NCI-H345 (cell line): Measurements from ENCODE around the gene AACS.

Experiments
- DNase-seq: peaks from one replicate; lab custom pipeline; 2025; lab: John Stamatoyannopoulos, UW

The AACS gene

DNA sequence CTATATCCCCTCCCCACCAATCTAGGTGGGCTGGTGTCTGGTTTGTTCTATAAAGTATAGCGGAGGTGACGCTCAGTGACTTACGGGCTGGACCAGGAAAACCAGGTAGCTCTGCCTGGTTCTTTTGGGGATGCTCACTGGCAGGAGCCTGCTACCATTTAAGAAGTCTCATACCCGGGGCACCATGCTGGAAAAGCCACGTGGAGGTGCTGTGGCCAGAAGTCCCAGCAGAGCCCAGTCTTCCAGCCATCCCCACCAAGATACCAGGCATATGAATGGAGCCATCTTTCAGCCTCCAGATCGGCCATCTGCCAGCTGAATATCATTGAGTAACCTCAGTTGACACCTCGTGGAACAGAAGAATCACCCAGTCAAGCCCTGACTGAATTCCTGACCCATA lies 87.2 kb downstream of the AACS start:
- no peak for DNase-seq

DNA sequence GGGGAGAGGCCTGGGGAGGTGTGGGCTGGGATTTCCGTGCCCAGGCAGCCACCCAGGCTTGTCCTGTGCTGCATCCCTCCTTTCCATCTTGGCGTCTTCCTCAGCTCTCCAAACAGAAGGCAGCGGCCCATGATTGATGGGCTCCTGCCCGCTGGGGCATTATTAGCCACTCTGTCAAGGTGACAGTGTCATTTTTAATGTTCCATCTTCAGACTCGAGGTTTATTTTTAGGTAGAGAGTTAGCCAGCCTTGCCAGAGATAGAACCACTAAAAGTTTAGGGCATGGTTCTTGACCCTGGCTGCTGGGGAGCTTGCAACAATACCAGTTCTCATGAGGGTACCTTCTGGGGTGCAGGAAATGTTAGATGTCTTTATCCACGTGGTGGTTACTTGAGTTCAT lies 90.1 kb downstream of the AACS start:
- DNase-seq = no peak

DNA sequence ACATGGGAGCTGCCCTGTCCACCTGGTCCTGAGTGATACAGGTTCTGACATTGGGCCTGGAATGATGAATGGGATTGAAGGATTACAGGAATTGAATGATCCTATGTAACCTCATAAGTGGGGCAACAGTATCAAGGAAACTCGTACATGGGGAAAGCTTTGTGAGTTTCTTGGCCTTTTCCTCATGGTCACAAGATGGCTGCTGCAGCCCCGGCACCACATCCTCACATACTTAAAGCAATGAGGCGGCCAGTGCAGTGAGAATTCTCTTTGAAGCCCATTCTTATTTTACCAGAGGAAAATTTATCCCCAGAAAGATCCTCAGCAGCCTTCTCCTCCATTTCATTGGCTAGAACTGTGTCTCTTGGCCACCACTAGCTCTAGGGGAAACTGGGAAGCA lies 91.9 kb downstream of the AACS start:
- DNase-seq = no peak

DNA sequence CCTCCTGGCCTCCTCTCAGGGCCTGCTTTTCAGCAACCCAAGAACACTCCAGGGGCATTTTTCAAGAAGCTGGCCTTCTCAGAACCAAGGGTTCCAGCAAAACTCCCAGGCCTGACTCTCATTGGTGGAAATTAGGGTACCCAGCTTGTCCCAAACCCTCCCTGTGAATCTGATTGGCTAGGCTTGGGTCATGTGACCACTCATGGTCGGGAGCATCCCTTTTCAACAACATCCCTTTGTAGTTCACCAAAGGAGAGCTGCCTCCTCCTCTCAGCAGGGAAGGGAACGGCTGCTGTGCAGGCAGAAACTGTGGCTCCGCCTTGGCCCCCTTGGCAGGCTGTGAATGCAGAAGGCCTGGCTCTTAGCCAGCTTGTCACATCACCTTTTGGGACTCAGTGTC lies 94.5 kb downstream of the AACS start:
- DNase-seq = peak; percentile 36

DNA sequence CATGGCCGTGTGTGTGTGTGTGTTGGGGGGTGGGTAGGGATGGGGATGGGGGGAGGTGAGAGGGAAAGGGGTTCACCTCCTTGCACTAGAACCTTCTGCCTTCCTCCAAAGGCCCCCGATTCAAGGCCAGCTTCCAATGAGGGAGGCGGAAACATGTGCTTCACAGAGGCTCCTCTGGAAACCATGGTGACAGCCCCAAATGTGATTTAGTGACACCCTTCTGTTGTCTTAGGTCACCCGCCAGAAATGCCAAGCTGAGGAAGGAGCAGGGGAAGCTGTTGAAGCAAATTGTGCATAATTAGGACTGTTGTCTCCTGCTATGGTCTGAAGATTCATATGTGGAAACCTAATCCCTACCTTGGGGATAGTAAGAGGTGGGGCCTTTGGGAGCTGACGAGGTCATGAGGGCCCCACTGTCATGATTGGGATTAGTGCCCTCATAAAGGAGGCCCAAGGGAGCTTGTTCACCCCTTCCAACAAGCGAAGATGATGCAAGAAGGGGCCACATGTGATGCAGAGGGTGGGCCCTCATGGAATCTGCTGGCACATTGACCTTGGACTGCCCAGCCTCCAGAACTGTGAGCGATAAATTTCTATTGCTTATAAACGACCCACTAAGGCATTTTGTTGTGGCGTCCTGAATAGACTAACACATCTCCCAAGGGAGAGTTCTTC lies 95.2 kb downstream of the AACS start:
- DNase-seq = no peak

DNA sequence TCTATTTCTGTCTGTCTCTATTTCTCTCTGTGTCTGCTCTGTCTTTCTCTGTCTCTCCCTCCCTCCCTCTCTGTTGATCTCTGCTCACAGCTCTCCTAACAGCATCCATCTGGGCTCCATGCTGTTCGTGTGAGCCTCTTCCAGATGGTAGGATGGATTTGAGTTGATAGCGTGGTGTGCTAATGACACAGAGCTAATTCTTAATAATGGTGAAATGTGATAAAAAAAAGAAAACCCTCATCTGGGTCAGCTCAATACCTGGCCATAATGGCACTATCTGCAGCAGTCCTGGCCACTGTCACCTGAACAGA lies 96.4 kb downstream of the AACS start:
- no peak for DNase-seq

DNA sequence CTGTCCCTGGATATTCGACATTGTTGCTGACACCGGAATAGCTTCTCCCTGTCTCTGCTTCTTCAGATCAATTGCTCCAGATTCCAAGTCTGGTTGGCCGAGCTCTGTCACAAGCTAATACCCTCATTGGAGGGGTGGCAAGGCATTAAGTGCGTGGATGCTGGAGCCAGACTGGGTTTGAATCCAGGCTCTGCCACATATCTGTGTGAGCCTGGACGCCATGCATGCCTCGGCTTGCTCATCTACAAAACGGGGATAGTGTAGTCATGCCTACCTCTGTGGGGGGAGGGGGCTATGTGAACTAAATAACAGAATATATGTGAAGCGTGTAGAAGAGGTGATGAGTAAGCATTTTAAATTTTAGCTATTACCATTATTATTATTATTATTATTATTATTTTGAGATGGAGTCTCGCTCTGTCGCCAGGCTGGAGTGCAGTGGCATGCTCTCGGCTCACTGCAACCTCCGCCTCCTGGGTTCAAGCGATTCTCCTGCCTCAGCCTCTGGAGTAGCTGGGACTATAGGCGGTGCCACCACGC lies 97.3 kb downstream of the AACS start:
- DNase-seq = no peak

DNA sequence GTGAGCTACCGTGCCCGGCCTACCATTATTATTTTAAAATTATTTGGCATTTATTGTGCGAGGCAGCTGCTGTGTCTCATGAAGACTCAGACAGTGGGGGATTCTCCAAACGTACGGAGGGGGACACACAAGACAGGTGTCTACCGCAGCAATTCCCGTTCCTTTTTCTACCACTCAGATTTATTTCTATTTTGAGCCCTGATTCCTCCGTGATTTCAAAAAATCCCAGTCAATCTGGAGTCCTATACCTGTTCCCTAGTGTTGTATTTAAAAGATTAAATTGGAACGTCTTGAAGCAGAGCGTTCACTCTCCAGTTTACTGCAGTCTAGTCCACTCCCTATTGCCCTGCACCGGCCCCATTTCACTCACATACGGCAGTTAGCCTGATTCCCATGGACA lies 97.9 kb downstream of the AACS start:
- no peak for DNase-seq

DNA sequence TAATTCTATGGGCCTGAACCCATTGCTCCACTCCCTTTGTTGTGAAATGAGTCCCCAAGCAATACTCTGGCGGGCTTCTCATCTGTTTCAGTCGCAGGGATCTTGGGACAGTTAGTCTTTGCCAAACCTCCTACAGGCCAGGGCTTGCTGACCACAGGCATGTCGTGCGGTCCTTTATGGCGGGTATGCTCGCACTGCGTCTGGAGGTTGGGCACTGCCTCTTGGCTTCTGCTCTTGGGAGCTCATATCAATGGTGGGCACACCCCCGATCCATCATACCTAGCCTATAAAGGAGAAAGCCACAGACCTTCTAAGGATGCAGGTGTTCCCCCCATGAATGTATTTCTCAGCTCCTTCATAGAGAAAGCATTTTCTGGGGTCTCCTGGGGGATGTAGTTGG lies 99.3 kb downstream of the AACS start:
- no peak for DNase-seq

DNA sequence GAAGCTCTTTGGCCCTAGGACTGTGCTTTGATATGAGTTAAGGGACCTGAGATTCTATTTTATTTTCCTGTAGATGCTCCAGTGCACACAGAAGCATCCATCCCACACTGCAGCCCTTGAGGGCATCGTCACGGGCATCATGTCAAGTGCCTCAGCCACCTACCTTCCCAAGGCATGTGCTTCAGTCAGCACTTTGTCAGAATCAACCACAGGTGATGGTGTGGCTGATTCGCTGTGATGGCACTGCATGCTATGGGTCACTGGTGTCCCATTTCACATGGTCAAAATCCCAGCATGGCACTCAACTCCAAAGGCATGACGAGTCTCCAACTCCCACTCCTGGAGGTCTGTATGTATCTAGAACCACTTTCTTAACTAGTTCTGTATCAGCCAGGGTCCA lies 100.8 kb downstream of the AACS start:
- no peak for DNase-seq

DNA sequence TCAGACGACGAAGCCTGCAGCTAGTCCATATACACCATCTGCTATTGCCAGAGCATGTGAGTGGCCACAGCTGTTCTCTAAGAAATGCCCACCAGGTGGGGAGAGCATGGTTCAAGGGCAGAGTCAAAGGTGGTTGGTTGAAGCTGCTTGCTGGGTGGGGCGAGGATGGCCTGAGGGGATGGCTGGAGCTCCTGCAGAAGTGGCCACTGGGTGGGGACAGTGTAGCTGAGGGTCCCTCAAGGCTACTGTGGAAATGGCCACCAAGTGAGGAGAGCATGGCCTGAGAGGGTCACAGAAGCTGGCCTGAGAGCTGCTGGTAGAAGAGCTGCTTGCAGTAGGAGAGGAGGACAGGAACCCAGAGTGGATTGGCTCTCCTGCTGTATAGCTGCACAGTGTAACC lies 102.4 kb downstream of the AACS start:
- no peak for DNase-seq

DNA sequence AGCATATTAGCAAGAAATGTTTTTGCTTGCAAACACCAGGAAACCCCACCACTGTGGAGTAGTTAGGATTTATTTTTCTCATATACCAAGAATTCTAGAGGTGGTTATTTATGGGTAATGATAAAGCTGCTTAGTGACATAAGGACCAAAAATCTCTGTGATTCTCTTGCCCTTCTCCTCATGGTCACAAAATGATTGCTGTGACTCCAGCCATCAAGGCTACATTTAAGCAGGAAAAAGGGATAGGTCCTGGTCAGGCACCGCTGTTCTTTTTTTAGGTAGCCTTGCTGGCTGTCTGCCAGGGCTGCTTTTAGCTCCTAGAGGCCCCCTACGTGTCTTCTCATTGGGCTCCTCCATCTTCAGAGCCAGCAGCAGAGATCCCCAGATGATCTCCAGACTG lies 104.2 kb downstream of the AACS start:
- DNase-seq = no peak

DNA sequence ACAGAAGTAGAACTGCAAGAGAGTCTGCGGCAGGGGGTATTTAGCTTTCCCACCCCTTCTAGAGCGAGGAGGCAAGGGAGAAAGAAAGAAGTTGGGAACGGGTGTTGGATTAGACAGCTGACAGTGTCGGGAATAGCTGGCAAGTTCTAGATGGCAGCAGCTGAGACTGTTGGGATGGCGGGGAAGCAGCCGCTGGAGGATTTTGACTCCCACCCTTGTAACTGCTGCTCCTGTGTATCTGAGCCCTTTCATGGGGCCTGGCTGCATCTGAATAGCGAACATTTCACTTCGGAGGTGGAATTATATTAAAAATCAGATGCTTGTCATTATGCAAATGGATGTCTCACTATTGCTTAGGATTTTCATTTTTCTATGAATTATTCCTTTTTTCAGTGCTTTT lies 104.6 kb downstream of the AACS start:
- DNase-seq = no peak

DNA sequence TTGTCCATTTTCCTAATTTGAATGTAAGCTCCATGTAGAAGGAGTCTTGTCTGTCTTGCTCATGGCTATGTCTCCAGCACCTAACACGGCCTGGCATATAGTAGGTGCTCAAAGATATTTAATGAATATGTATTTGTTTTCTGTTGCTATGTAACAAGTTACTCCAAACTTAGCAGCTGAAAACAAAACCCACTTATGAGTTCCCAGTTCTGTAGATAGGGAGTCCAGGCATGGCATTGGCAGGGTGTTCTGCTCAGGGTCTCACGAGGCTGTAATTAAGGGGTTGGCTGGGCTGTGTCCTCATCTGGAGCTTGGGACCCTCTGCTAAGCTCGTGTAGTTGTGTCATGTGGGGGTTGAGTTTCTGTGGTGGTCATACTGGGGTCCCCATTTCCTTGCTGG lies 106.0 kb downstream of the AACS start:
- no peak for DNase-seq

DNA sequence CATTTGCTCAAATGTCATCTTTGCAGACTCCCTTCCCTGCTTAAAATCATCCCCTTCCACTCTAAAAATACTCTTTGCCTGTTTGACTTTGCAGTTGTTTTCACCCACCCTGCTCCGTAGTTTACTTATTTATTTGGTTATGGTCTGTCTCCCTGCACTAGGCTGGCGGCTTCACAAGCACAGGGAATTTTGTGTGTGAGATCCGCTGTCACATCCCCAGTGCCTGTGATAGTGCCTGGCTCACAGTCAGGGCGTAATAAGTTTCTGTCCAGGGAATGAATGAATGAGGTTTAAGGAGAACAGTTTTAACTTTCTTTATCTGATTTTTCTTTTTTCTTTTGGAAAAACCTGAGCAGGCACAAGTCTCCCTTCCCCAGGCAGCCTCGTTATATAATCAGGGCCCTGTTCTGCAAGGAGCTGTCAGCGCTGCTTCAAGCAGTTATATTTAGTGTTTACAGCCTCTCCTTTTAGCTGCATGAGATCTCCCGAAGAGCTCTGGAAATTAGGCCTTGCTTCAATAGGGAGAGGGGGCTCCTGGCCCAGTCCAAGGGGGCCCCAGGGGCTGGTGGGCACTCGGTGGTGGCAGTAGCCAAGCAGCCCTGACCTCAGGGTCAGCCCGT lies 107.1 kb downstream of the AACS start:
- no peak for DNase-seq

DNA sequence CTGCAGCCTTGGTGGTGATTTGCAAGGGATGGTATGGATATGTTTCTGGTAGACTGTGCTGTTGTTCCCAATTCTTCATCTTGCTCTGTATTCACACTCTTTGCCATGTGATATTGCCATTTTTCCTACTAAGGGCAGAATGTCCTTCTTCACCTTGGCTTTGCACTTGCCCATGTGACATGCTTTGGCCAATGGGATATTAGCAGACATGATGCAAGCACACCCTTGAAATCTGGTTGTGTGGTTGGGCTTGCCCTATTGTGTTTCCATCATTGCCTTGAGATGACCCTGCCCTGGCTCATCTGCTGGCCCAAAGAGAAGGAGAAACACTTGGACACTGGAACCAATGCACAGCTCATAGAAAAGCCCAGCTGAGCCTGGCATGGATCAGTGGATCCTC lies 110.3 kb downstream of the AACS start:
- DNase-seq = no peak

DNA sequence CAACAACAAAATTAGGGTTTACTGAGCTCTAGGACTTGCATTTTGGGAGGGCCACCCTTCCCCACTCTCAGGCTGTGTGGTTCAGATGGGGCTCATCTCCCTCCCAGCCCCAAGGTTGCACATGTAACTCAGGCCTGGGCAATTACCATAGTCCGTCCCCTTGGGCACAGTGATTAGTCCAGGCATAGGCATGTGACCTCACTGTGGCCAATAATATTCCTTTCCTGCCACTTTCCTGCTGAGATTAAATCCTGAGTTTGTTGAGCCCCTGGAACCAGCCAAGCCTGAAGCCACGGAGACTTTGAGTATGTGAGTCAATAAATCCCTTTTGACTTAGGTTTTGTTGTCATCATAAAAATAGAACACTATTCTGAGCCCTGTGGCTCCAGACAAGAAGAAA lies 113.0 kb downstream of the AACS start:
- no peak for DNase-seq

DNA sequence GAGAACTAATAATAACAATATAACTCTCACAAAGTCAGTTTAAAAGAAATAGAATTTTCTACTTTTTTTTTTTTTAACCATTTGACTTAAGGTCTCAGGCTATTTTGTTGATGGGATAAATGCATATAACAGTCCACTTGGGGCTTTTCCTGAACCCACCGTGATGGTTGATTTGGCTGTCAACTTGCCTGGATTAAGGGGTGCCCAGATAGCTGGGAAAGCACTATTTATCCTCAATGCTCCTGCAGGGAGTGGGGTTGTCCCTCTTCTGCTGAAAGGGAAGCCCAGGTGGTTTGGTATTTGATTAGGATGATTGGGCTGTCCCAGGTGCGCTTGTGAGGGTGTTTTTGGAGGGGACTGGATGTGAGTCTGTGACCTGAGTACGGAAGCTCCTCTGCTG lies 114.9 kb downstream of the AACS start:
- no peak for DNase-seq

DNA sequence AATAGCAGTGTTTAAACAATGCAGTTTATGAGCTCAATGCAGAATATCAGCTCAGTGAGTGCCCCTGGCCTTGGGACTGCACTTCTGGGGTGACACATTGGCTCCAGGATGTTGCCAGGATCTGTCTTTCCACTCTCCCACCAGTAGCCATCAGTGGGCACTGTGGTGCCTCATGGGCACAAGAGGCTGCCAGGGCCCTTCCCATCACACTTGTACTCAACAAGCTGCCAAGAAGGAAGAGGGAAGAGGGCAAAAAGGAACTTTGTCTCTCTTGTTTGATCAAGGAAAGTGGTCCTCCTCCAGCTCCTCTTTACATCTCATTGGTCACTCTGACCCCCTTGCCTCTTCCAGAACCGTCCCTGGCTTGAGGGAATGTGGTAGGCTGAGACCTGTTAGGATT lies 115.9 kb downstream of the AACS start:
- no peak for DNase-seq

DNA sequence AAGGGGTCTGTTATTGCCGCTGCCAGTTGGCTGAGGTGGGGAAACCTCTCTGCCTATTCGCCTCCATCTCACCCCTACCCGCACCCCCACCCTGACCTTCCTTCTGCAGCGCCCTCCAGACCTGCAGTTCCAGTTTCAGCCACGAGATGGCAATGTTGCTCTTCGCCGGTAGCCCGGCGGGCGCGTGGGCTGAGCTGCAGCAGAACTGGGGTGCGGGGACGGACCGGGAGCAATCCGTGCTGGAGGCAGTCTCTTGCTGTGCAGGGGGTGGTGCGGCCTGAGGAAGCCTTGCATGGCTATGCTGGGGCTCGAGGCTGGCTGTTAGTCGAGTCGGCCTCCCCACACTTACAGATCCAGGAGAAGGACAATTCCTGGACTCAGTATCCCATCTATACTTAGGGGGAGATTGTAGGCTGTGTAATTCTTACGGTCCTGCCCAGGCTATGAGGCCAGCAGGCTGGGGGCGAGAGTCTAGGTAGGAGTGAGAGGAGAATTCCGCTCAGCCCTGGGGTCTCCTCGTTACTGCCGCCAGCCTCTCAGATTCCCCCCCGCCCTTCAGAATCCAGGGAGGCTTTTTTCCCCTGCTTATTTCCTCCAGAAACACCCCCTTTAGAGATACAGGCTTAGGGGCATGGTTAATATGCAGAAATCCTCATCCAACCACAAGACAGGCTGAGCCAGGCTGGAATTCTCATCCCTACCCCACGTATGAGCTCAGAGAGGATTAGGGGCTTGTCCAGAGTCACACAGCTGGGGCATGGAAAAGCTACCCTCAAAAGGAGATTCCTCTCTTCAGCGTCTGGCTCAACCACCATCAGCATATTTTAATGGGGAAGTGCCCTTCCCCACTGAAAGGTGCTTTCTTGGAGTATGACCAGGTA lies 118.2 kb downstream of the AACS start:
- DNase-seq = peak; percentile 83

DNA sequence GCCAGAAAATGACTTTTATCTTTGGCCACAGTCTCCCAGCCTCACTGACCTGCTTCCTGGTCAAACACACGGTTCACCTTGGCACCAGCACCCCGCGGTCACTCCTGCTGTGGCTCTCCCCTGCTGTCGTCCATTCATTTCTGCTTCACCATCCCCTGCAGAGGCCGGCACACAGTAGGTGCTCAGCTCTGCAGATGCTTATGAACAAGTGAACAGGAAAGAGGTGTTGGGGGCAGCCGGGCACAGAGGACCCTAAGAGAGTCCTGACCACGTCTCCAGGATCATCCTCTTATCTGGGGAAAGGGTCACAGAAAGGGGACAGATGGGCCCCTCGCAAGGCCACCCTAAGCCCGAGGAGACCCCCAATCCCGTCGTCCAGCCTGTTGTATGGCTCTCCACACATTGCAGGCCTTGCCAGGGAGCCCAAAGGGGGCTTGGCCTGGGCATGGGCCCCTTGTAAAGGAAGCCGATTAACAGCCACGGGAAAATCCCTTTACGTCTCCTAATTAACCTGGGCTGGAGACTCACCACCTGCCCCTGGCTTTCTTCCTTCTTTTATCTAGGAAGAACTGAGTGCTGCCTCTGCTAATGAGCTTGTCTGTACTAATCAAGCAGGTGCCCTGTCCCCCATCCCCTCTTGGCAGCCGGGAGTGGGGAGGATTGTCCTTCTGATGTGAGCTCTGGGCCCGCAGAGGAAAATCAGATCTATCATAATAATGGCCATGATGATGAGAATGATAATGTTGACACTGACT lies 119.2 kb downstream of the AACS start:
- no peak for DNase-seq

DNA sequence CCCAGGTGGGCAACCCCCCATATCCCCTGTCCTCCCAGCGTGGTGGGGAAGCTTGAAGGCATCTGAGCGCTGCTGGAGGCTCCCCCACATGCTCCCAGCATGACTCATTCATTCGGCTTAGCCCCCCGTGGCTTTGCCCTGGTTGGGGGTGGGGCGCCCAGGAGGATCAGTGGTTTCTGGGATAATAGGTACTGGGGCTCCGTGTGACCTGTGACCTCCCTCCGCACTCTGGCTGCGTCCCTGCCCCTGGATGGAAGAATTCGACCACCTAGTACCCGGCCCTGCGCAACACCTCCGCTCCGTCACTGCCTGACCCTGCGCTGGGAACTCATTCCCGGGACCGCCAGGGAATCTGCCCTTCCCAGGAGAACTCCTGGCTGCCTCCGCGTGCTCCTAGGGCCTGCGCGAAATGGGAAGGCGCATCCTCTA lies 120.1 kb downstream of the AACS start:
- DNase-seq = no peak
